ENCODE results near the gene RPS21. TPM values are rescaled to one million over a fixed set of nuclear protein-coding genes. Genes with fewer than 3 reads are reported as not detected.
A peak's percentile ranks its signal among the peaks of the same experiment; 100 is the strongest.

Gene RPS21
- total and polyA plus RNA-seq, 9 of the 15 experiments (the other 6 are each of a cell fraction or from before 2014, with no cell fraction given): 1,380 to 5,647 (median 3,091) TPM

GRCh38 chr20:62350629-62351422 lies 36.1 kb upstream of the RPS21 start:
- no TSS peak for BruUV-seq (replicated peaks)
- Histone ChIP-seq H2AFZ (ENCODE audit: low read depth, low read length) (no peak overlapping the region), H3K27me3 (ENCODE audit: control insufficient read depth in 2 of 2, insufficient read depth in 2 of 2, low read length in 2 of 2) (no peaks in the 10 kb centered on the region), H4K20me1 (replicated peaks; ENCODE audit: control insufficient read depth, insufficient read depth, low read length) (no peaks in the 10 kb centered on the region), H3K79me2 (ENCODE audit: control insufficient read depth, insufficient read depth, low read length) (peaks cover 13% of the 10 kb centered on the region), H3K4me2 (ENCODE audit: insufficient read depth, low read length) (no peak overlapping the region), H3K9me3 (replicated peaks; ENCODE audit: control insufficient read depth, insufficient read depth, low read depth, low read length) (no peaks in the 10 kb centered on the region), H3K4me1 (replicated peaks in 1 of 2; ENCODE audit: control insufficient read depth in 2 of 2, insufficient read depth in 2 of 2, low read length in 2 of 2) (peaks cover 0 to 55% of the 10 kb centered on the region in 2 experiments; a peak in 3 of 5 replicates), H3K9me1 (ENCODE audit: control insufficient read depth, insufficient read depth, low read length) (peaks cover 2% of the 10 kb centered on the region), H3K4me3 (no peak overlapping the region), H3K27ac (ENCODE audit: extremely low read depth, low read depth, low read length) (no peak overlapping the region), H3K36me3 (ENCODE audit: control insufficient read depth, insufficient read depth, low read length) (peaks cover 76% of the 10 kb centered on the region; the same call in 2 of the 3 replicates), H3K9ac (ENCODE audit: insufficient read depth in 1 of 2, low read depth in 2 of 2, low read length in 2 of 2) (no peak overlapping the region)
- no peak for ATAC-seq
- 92% methylated on average over 16 of the region's 23 CpGs for WGBS (ENCODE audit: insufficient coverage, low coverage, missing lambda C conversion rate)
- in situ Hi-C loops (cut with MboI) (no loop called here), intact Hi-C loops (cut with micrococcal nuclease) (no loop called here)
- ChIA-PET CTCF (ENCODE audit: low intra/inter-chr PET ratio) (no interaction called here), POLR2A (interaction anchor here (0.7 to 1.3 kb wide), 3 partner anchors 8 to 18 kb away, joined by 3 to 4 read pairs (median 4); no protein-coding TSS in a partner anchor)
- no peak for TF ChIP-seq ZNF668 (CRISPR knock-in tag; IDR thresholded peaks at IDR 0.05)
- DNase-seq (ENCODE audit: extremely low read depth in 1 of 4, low spot score in 3 of 4): no peak
- FAIRE-seq: no peak

GRCh38 chr20:62351469-62352401 lies 35.2 kb upstream of the RPS21 start:
- FAIRE-seq: no peak
- WGBS (ENCODE audit: insufficient coverage, low coverage, missing lambda C conversion rate): 86% methylated on average over 31 of the region's 60 CpGs
- in situ Hi-C loops (cut with MboI): no loop called here
- Histone ChIP-seq H3K79me2 (ENCODE audit: control insufficient read depth, insufficient read depth, low read length) (peaks cover 22% of the 10 kb centered on the region), H3K9me3 (replicated peaks; ENCODE audit: control insufficient read depth, insufficient read depth, low read depth, low read length) (no peaks in the 10 kb centered on the region), H3K4me2 (ENCODE audit: insufficient read depth, low read length) (no peak overlapping the region), H3K4me3 (no peak overlapping the region), H3K4me1 (replicated peaks in 1 of 2; ENCODE audit: control insufficient read depth in 2 of 2, insufficient read depth in 2 of 2, low read length in 2 of 2) (peaks cover under 1 to 63% of the 10 kb centered on the region in 2 experiments), H4K20me1 (replicated peaks; ENCODE audit: control insufficient read depth, insufficient read depth, low read length) (no peaks in the 10 kb centered on the region), H3K27ac (ENCODE audit: extremely low read depth, low read depth, low read length) (no peak overlapping the region), H3K27me3 (ENCODE audit: control insufficient read depth in 2 of 2, insufficient read depth in 2 of 2, low read length in 2 of 2) (no peaks in the 10 kb centered on the region), H2AFZ (ENCODE audit: low read depth, low read length) (no peak overlapping the region), H3K9me1 (ENCODE audit: control insufficient read depth, insufficient read depth, low read length) (peaks cover 2% of the 10 kb centered on the region), H3K9ac (ENCODE audit: insufficient read depth in 1 of 2, low read depth in 2 of 2, low read length in 2 of 2) (no peak overlapping the region), H3K36me3 (ENCODE audit: control insufficient read depth, insufficient read depth, low read length) (peaks cover 76% of the 10 kb centered on the region; the same call in 2 of the 3 replicates)
- no peak for ATAC-seq
- intact Hi-C loops (cut with micrococcal nuclease): no loop called here
- DNase-seq (ENCODE audit: extremely low read depth in 1 of 4, low spot score in 3 of 4): no peak
- CTCF ChIA-PET (ENCODE audit: low intra/inter-chr PET ratio): no interaction called here
- no TSS peak for BruUV-seq (replicated peaks)
- POLR2A ChIA-PET: no interaction called here
- TF ChIP-seq ZNF740 (CRISPR knock-in tag; IDR thresholded peaks at IDR 0.05): no peak
- no peak for TF ChIP-seq ZNF740 (tag; IDR thresholded peaks at IDR 0.05)
- no peak for TF ChIP-seq CBX5 (IDR thresholded peaks at IDR 0.05; ENCODE audit: borderline replicate concordance, low read depth)
- TF ChIP-seq NFE2L1 (tag; IDR thresholded peaks at IDR 0.05; ENCODE audit: borderline replicate concordance, low read depth): no peak
- TF ChIP-seq ZKSCAN3 (CRISPR knock-in tag; IDR thresholded peaks at IDR 0.05): no peak
- no peak for TF ChIP-seq FOSL1 (tag; conservative IDR thresholded peaks at IDR 0.05)
- TF ChIP-seq NR3C1 (CRISPR knock-in tag; IDR thresholded peaks at IDR 0.05): no peak
- no peak for TF ChIP-seq RBM25 (IDR thresholded peaks at IDR 0.05; ENCODE audit: low read depth, low read length, severe bottlenecking)
- TF ChIP-seq ZBTB33 (CRISPR knock-in tag; IDR thresholded peaks at IDR 0.05): peak; percentile 68
